ENCODE results near the gene NBAS.
"Not testable (repeated sequence)": the region's sequence is repeated elsewhere in the genome, so short reads cannot be mapped to it uniquely, and the experiment has no call there.

The NBAS gene

DNA sequence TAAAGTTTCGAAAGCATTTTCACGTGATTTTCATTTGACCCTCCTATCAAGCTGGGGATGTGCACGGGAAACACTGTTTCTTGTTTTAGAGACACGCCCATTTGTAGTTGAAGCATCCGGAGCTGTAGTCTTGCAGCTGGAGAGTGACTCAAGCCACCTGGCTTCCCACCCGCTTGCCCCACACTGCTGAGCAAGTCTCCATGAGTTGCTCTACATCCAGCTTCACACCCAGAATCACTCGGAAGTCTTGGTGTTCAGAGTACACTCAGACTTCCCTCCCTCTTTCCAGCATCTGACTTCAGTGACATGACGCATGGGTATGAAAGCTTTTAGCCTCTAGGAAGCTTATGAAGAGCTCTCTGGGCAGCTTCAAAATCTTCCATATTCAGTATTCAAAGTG is 262.4 kb downstream of the NBAS start:
- no peak for DNase-seq

DNA sequence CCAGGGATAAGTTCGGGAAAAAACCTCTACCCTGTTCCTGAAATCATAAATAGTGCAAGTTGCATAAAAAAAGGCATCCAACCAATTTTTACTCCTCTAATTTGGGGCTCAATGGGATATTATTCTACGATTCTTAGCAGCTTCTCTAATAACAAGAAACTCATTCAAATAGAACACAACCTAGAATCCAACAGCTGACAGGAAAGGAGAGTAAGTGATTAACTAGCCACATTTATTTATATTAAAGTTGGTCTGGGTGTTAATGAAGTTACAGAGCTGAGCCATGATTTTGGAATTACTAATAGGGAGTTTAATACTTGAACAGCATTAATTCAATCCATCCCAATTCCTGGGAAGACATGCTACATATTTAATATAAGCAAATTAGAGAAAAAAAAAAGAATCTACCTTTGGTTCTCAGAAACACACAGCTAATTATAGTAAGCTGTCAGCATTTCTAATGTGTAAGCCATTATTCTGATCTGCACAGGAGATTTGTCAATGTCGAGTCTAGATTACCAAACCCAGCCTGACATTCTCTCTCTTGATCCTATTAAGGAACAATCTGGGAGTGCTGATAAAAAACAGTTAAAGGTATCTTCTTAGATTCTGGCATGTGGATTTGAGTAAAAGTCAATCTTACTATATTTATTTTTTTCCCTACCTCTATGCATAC is 267.7 kb downstream of the NBAS start:
- DNase-seq: no peak

DNA sequence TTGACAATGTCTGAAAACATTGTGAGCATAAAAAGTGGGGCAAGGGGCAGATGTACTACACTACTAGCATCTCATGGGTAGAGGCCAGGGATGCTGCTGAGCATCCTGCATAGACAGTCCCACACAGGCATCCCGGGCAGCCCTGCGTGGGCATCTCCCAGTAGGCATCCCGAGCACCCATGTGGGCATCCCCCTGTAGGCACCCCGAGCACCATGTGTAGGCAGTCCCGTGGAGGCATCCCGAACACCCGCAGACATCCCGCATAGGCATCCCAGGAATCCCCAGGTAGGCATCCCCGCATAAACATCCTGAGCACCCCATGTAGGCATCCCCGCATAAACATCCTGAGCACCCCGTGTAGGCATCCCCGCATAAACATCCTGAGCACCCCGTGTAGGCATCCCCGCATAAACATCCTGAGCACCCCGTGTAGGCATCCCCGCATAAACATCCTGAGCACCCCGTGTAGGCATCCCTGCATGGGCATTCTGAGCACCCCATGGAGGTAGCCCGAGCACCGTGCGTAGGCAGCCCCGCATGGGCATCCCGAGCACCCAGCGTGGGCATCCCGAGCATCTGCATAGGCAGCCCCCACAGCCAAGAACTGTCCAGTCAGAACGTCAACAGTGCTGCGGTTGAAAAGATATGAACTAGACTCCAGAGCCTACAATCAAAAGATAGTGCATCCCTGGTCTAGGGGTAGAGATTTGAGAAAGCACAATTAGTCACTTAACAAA is 273.5 kb downstream of the NBAS start:
- DNase-seq: no peak

DNA sequence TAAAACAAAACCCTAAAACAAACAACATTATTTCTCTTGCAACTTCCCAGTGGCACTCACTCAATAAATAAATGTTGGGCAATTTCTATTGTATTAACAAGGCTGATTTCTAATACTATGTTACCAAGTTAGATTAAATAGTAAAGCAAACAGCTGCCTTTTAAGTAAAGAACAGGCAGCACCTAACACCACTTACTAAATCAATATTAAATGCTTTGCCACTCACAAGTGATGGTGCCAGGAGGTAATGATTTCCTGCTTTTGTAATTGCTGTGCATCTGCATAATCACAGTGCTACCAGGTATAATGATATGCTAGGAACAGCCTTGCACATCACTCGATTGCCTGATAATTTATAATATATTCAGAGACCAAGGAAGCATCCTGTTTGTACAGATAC is 276.5 kb downstream of the NBAS start:
- no peak for DNase-seq

DNA sequence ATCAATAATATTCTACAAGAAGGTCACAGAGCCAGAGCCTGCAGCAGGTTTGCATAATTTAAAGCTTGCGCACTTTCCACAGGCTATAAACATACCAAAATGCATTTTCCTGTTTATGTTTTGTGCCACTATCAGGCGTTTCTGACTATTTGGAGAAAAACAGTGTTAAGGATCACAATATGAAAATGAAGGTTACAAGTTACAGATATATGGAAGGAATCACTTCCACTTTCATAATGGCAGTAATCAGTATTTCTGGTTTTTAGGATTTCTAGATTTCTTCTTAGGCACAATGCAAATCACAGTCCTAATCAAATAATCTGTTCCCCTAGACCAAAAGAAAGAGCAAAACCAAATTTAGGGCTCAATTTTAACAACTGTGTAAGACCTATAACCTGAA is 279.5 kb downstream of the NBAS start:
- DNase-seq: no peak

DNA sequence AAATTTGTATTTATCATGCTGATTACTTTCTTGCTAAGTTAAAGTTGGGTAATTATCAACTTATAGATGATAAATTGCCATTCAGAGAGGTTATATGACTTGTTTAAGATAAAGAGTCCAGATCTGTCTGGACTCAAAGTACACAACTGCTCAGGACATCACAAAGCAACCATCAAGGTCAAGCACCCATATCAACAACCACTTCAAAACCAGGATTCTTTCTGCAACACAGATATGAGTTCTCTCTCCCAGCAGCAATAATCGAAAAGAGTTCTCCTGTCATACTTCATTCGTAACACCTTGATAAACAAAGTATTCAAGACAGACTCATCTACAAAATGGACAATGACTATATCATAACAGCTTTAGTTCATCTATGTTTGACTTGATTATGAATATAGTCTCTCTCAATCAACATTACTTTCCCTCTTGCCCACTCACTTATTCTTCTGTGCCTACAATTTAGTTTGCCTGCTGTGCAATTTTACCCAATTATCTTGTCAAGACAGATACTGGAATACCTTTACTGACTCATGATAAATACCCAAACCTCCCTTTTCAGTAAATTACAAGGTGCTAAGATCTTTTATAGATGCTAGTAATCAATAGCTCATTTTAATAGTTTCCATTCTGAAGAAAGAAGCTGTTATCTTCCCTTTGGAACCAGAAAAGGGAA is 281.8 kb downstream of the NBAS start:
- no peak for DNase-seq

DNA sequence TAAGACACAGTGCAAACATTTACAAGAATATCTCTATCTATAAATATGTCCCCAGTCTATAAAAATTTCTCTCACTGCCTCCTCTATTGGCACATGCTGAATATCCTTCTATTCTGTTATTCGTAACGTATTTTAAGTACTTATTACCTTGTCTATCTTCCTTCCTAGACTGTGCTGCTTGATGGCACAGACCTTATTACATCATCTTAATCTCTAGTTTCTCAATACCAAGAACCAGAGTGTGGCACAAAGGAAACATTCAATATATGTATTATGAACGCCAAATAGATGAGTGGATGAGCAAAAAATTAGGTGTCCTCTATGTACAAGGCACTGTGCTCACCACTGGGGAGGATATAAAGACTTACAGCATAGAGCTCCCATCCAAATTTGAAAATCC is 282.8 kb downstream of the NBAS start:
- DNase-seq: no peak

DNA sequence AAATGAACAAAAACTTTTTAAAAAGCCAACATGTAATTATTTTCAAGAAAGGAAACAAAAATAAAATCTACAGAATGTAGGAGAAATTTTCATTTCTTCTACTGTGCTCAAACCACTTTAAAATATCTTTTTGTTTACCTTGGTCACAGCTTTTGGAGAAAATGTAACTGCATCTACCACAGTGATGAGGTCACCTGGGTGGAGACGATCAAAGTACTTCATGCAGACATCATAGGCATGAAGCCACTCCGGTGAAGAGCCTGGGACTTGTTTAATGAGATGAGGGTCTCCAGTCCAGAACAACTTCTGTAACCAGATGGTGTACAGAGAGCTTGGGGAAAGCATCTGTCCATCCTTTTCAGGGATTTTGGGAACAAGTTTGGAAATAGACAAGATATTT is 285.8 kb downstream of the NBAS start:
- DNase-seq: no peak

DNA sequence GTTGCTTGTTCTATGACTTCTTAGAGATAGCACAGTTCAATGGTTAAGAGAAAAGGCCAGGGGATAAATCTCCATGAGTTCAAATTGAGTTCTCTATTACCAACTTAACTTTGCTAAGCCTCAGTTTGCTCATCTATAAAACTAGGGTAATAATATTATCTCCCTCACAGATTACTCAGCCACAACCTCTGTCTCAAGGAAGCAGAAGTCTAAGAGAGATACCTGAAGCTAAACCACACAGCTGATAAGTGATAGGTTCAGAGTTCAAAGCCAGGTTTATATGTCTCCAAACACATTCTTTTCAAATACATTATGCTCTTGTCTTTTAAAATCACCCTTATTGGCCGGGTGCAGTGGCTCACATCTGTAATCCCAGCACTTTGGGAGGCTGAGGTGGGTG is 287.7 kb downstream of the NBAS start:
- DNase-seq: no peak

DNA sequence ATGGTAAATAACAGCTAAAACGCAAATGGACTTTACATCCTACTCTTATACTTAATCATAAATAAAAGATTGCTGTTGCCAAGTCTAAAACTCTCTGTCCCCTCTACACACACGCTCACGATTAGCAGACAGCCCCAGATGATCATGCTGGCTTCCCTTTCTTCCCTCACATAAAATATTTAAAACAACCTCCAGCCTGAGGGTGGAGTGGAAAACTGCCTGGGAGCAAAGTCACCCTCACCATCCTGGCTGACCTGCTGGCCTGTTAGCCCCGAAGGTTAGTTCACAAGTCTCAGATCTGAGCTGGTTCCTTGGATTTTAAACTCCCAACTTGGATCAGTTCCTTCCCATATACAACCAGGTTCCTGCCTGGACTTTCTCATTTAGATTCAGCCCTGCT is 288.2 kb downstream of the NBAS start:
- DNase-seq: no peak

DNA sequence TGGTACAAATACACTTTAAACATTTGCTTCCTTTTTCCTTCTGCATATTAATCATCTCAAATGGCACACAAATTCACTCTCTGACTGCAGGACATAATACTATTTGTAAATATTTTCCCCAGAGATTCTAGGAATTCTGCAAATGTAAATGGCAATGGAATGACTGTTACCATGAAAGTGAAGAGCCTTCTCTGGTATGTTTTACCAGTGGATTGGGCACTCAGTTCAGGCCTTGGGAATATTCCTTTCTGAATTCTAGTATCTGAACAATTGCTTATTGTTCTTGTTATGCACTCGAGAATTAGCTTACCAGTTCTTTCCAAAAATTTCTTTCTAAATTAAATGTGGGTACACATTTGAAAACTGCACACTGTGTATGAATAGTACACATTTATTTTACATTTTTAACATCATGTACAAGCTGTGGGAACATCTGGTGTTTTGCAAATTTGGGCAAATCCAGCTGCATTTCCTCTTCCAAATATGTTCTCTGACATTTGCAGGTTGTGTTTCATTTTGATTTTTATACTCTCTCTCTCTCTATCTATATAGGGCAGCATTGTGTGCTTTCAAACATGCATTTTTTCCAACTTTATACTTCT is 289.1 kb downstream of the NBAS start:
- DNase-seq: no peak

DNA sequence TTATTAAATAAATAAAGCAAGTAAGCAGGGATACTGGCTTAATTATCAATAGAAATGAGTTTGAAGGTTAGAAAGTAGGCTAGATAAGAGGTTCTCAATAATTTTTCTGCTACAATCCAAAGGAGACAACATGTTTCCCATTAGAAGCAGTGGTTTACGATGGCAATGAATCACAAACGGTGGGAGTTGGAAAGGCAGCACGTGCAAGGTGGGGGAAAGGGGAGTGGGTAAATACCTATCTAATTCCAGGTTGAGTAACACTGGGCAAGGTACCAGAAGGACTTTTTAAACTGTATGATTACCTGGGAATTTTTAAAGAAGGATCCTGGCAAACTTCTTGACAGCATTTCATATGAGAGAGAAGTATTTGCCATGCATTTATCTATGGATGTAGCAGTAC is 289.9 kb downstream of the NBAS start:
- no peak for DNase-seq

DNA sequence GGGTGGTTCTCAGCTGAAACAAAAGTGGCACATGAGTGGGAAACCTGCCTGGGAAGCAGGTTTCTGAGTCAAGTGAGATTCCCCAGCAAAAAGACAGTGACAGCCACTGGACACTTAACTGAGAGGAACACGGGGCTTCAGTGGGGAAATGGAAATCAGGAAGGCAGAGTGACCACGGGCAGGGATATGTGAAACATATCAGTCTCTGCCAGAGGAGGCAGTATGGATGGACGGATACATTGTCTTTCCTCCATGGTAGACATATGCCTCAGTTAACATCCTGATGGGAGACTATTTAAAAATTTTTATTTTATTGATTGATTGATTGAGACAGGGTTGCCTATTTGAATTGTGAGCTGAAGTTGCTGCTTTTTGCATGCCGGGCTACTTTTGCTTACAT is 292.1 kb downstream of the NBAS start:
- no peak for DNase-seq

DNA sequence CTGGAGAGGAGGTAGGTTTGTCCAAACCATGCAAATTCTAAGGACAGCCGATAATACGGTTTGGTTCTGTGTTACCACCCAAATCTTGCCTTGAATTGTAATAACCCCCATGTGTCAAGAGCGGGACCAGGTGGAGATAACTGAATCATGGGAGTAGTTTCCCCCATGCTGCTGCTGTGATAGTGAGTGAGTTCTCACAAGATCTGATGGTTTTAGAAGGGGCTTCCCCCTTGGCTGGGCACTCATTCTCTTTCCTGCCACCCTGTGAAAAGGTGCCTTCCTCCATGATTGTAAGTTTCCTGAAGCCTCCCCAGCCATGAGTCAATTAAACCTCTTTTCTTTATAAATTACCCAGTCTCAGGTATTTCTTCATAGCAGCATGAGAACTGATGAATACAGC is 295.2 kb downstream of the NBAS start:
- DNase-seq: no peak

DNA sequence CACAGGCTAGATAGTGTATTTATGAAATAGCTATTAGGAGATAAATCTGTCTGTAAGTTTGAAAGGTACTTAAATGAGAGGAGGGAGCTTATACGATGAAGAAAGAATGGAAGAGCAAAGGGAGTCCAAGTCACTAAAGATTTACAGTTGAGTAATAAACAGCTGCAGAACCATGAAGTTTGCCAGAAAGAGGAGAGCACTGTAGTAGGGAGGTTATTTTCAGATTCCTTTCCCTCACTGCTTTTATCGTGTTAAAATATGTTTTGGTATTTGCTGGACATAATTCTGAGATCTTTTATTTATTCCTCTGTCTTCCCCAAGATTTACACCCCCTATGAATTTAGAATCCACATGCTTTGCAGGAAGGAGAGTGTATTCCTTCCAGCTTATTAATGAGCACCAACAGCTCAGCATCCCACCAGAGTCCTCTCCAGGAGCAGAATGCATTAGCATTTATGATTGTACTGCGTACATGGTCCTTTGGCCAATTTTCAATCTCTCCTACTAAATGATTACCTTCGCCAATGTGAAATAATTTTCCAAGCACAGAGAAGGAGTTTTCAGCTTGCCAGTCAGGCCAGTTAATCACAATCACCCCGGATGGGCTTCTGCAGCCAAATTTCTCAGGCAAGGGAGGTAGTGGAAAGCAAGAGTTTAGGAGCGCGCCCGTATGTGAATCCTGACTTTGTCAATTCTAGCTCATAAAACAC is 297.0 kb downstream of the NBAS start:
- no peak for DNase-seq

DNA sequence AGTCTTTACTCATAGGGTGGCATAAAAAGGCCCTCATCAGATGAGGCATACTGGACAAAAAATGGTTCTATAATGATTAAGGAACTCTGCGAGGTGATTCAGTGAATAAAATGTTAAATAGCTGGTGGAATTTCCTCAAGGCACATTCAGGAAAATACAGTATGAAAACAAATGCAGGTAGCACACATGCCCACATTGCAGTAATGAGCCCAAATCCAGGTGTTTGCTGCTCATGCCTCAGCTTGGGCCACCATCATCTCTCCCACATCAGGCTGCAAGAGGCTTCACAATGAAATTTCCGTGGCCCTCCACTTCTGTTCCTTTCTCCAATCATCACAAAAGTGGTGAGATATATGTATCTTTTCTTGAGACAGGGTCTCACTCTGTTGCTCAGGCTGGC is 298.3 kb downstream of the NBAS start:
- DNase-seq: no peak

DNA sequence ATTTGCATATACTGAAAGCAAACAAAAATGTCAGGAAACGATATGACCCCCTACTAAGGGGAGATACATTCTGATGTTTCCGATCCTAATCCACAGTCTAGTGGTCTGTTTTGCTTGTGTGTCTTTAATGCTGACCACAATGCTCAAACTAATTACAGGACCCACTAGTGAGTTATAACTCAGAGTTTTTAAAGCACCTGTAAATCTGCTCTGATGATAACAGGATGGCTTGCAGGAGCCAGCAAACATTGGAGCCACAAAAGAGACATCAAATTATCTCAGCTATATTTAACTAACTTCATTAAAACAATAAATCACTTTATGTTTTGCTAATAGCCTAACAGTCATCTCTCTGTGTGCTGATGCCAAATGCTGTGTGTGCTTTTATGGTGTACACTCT is 300.3 kb downstream of the NBAS start:
- no peak for DNase-seq

DNA sequence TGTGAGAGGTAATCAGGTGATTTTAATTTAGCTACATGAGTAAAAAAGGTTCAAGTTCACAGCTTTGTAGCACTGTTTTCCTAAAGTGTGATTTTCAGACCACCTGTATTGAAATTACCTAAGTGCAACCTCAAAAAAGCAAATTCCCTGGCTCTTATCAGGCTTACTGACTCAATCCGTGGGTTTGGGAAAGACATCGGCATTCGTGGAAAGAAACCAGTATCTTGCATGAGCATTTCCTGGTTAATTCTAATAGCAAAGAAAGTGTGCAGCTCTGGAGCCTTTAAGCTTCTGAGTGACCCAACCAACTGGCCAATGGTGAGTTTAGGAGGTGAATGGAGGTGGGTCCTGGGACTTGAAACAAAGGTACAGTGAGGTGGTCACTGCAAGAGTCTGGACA is 300.9 kb downstream of the NBAS start:
- no peak for DNase-seq

DNA sequence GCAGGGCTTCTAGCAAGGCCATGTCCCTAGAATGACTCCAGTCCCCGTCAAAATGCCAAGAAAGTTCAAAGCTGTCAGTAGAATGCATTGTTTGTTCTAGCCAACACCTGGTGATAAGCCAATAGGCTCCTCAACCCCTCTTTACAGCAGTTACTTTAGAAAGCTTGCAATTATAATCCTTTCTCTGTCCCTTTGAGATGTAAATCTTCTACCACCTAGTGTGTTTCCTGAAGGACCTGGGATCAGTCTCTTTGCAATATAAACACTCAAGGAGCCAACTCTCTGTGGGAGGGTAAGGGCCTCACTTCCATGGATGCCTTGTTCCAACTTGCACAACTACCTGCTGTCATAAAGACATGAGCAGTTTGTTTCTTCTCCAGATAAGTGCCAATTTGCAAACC is 301.8 kb downstream of the NBAS start:
- no peak for DNase-seq

DNA sequence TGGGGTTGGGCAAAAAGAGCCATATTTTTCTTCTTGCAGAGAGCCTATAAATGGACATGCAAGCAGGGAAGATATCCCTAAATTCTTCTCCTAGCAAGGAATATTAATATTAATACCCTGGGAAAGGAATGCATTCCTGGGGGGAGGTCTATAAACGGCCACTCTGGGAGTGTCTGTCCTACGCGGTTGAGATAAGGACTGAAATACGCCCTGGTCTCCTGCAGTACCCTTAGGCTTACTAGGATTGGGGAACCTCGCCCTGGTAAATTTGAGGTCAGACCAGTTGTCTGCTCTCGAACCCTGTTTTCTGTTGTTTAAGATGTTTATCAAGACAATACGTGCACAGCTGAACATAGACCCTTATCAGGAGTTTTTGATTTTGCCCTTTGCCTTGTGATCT is 302.7 kb downstream of the NBAS start:
- not testable (repeated sequence) for DNase-seq

DNA sequence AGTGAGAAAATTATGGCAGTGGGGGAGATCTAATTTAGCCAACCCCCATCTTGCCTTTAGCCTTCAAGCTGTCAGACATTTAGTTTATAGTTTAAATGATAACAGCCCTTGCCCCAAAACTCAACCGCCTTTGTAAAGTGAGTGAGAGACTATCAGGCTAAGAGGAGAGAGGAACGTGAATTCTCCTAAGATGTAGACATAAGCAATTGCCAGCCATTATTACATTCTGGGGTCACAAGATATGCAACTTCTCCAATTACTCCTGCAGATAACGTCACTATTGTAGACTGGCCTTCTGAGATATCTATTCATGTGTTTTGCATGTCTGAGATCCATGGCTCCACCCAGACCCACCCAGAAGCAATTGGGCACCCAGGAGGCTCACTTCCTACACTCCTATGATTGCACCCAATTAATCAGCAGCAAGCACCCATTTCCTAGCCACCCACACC is 307.3 kb downstream of the NBAS start:
- no peak for DNase-seq

DNA sequence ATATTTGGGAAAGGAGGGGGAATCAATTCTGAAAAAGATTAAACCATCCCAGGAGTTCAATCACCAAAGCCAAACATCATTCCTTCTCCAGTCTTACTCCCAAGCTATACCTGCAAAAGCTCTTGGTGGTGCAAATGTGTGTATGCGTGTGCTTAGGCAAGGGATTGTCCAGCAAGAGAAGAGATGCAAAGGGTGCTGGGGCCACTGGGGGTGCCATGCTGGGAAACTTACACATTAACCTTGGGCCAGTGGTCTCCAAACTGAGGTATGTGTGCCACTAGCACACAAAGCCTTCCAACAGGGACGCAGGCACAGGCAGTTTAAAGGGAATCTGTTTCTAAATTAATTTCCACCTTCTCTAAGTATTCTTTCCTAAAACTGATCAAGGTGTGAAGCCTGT is 307.9 kb downstream of the NBAS start:
- no peak for DNase-seq

DNA sequence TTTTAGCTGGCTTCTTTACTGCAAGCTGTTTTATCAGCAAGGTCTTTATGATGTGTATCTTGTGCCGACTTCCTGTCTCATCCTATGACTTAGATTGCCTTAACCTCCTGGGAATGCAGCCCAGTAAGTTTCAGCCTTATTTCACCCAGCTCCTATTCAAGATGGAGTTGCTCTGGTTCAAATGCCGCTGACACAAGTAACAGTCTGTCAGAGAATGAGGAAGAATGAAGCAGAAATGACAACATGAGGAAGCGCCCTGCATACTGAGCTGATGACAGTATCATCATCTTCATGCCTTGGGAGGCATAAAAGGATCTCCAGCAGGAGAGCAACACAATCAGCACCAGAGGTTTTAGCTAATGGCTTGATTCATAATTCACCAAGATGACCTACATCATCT is 309.4 kb downstream of the NBAS start:
- DNase-seq: no peak

Measured in suppressor macrophage treated with lipopolysaccharide for 1 hour (primary cell).